ENCODE results near the gene FCRLA.

The FCRLA gene

GRCh38 chr1:161737625-161738024, 30.6 kb downstream of the FCRLA start:
- Histone ChIP-seq H3K27me3 (ENCODE audit: low read depth, low read length) (no peaks in the 10 kb centered on the region), H3K9me3 (ENCODE audit: control insufficient read depth in 1 of 2, low read length in 2 of 2) (no peaks in the 10 kb centered on the region), H3K27ac (ENCODE audit: low read length) (no peak overlapping the region), H3K4me1 (ENCODE audit: control insufficient read depth in 1 of 2, insufficient read depth in 2 of 2, low read length in 2 of 2) (no peaks in the 10 kb centered on the region), H3K4me3 (ENCODE audit: low read depth in 1 of 2, low read length in 2 of 2) (no peak overlapping the region), H3K36me3 (ENCODE audit: control insufficient read depth in 1 of 2, insufficient read depth in 2 of 2, low read length in 2 of 2) (no peaks in the 10 kb centered on the region)

GRCh38 chr1:161738627-161739287, 31.7 kb downstream of the FCRLA start:
- Histone ChIP-seq H3K4me3 (ENCODE audit: low read depth in 1 of 2, low read length in 2 of 2) (no peak overlapping the region), H3K4me1 (ENCODE audit: control insufficient read depth in 1 of 2, insufficient read depth in 2 of 2, low read length in 2 of 2) (no peaks in the 10 kb centered on the region), H3K36me3 (ENCODE audit: control insufficient read depth in 1 of 2, insufficient read depth in 2 of 2, low read length in 2 of 2) (no peaks in the 10 kb centered on the region), H3K27me3 (ENCODE audit: low read depth, low read length) (no peaks in the 10 kb centered on the region), H3K9me3 (ENCODE audit: control insufficient read depth in 1 of 2, low read length in 2 of 2) (no peaks in the 10 kb centered on the region), H3K27ac (ENCODE audit: low read length) (peak overlapping the region; percentile 67)

GRCh38 chr1:161739865-161740566, 33.0 kb downstream of the FCRLA start:
- Histone ChIP-seq H3K4me3 (ENCODE audit: low read depth in 1 of 2, low read length in 2 of 2) (no peak overlapping the region), H3K27ac (ENCODE audit: low read length) (peak overlapping the region; percentile 57), H3K36me3 (ENCODE audit: control insufficient read depth in 1 of 2, insufficient read depth in 2 of 2, low read length in 2 of 2) (no peaks in the 10 kb centered on the region), H3K9me3 (ENCODE audit: control insufficient read depth in 1 of 2, low read length in 2 of 2) (no peaks in the 10 kb centered on the region), H3K27me3 (ENCODE audit: low read depth, low read length) (no peaks in the 10 kb centered on the region), H3K4me1 (ENCODE audit: control insufficient read depth in 1 of 2, insufficient read depth in 2 of 2, low read length in 2 of 2) (no peaks in the 10 kb centered on the region)

- Histone ChIP-seq H3K4me1 (ENCODE audit: control insufficient read depth in 1 of 2, insufficient read depth in 2 of 2, low read length in 2 of 2) (no peaks in the 10 kb centered on the region), H3K27ac (ENCODE audit: low read length) (peak overlapping the region; percentile 5), H3K27me3 (ENCODE audit: low read depth, low read length) (no peaks in the 10 kb centered on the region), H3K36me3 (ENCODE audit: control insufficient read depth in 1 of 2, insufficient read depth in 2 of 2, low read length in 2 of 2) (no peaks in the 10 kb centered on the region), H3K4me3 (ENCODE audit: low read depth in 1 of 2, low read length in 2 of 2) (no peak overlapping the region), H3K9me3 (ENCODE audit: control insufficient read depth in 1 of 2, low read length in 2 of 2) (no peaks in the 10 kb centered on the region)
Measured at GRCh38 chr1:161740921-161741320, 33.9 kb downstream of the FCRLA start.

GRCh38 chr1:161743231-161743630, 36.2 kb downstream of the FCRLA start:
- Histone ChIP-seq H3K27ac (ENCODE audit: low read length) (no peak overlapping the region), H3K27me3 (ENCODE audit: low read depth, low read length) (no peaks in the 10 kb centered on the region), H3K4me3 (ENCODE audit: low read depth in 1 of 2, low read length in 2 of 2) (no peak overlapping the region), H3K4me1 (ENCODE audit: control insufficient read depth in 1 of 2, insufficient read depth in 2 of 2, low read length in 2 of 2) (no peaks in the 10 kb centered on the region), H3K9me3 (ENCODE audit: control insufficient read depth in 1 of 2, low read length in 2 of 2) (no peaks in the 10 kb centered on the region), H3K36me3 (ENCODE audit: control insufficient read depth in 1 of 2, insufficient read depth in 2 of 2, low read length in 2 of 2) (no peaks in the 10 kb centered on the region)

- H3K4me3 ChIP-seq (ENCODE audit: low read depth in 1 of 2, low read length in 2 of 2), result no peak overlapping the region
- H3K9me3 ChIP-seq (ENCODE audit: control insufficient read depth in 1 of 2, low read length in 2 of 2), result no peaks in the 10 kb centered on the region
- H3K27ac ChIP-seq (ENCODE audit: low read length), result no peak overlapping the region
- H3K27me3 ChIP-seq (ENCODE audit: low read depth, low read length), result no peaks in the 10 kb centered on the region
- H3K4me1 ChIP-seq (ENCODE audit: control insufficient read depth in 1 of 2, insufficient read depth in 2 of 2, low read length in 2 of 2), result peaks cover 0 to 19% of the 10 kb centered on the region in 2 donors
- peaks cover 4 to 8% of the 10 kb centered on the region in 2 donors for H3K36me3 ChIP-seq (ENCODE audit: control insufficient read depth in 1 of 2, insufficient read depth in 2 of 2, low read length in 2 of 2)
Measured at GRCh38 chr1:161747801-161748200, 40.8 kb downstream of the FCRLA start.

- H3K9me3 ChIP-seq (ENCODE audit: control insufficient read depth in 1 of 2, low read length in 2 of 2), result no peaks in the 10 kb centered on the region
- H3K27me3 ChIP-seq (ENCODE audit: low read depth, low read length), result no peaks in the 10 kb centered on the region
- peak within 1 kb of the TSS; percentile 92 to 98 for H3K4me3 ChIP-seq (ENCODE audit: low read depth in 1 of 2, low read length in 2 of 2)
- H3K27ac ChIP-seq (ENCODE audit: low read length), result peak within 1 kb of the TSS; percentile 74
- H3K4me1 ChIP-seq (ENCODE audit: control insufficient read depth in 1 of 2, insufficient read depth in 2 of 2, low read length in 2 of 2), result peaks cover 0 to 19% of the 10 kb centered on the region in 2 donors
- H3K36me3 ChIP-seq (ENCODE audit: control insufficient read depth in 1 of 2, insufficient read depth in 2 of 2, low read length in 2 of 2), result peaks cover 13 to 23% of the 10 kb centered on the region in 2 donors
Measured at GRCh38 chr1:161749509-161750407, 42.7 kb downstream of the FCRLA start, which contains the start of gene DUSP12. Gene DUSP12 (plus strand): TSS chr1:161749786. CDS start chr1:161749802, 16 bp downstream.

GRCh38 chr1:161763522-161764098, 56.6 kb downstream of the FCRLA start:
- H3K4me1 ChIP-seq (ENCODE audit: control insufficient read depth in 1 of 2, insufficient read depth in 2 of 2, low read length in 2 of 2), result peaks cover 0 to 15% of the 10 kb centered on the region in 2 donors
- H3K36me3 ChIP-seq (ENCODE audit: control insufficient read depth in 1 of 2, insufficient read depth in 2 of 2, low read length in 2 of 2), result peaks cover 0 to 4% of the 10 kb centered on the region in 2 donors
- H3K9me3 ChIP-seq (ENCODE audit: control insufficient read depth in 1 of 2, low read length in 2 of 2), result no peaks in the 10 kb centered on the region
- no peak overlapping the region for H3K4me3 ChIP-seq (ENCODE audit: low read depth in 1 of 2, low read length in 2 of 2)
- H3K27me3 ChIP-seq (ENCODE audit: low read depth, low read length), result no peaks in the 10 kb centered on the region
- H3K27ac ChIP-seq (ENCODE audit: low read length), result no peak overlapping the region

Data from muscle layer of duodenum (tissue), 2 donors.